Caco-2 (cell line): ENCODE results near the gene OLFM2. TPM values are rescaled to one million over a fixed set of nuclear protein-coding genes. Genes with fewer than 3 reads are reported as not detected.
A peak's percentile ranks its signal among the peaks of the same experiment; 100 is the strongest.

Source experiments
- BruUV-seq: library from RNA; stranded (reverse); fragments of 400-500 nt; replicated peaks from 2 replicates; lab custom pipeline; 2021; lab: Mats Ljungman, UMichigan
- CTCF ChIA-PET: fragments of 300-600 bp; sonication (Branson Sonifier 250); formaldehyde crosslinking; loops from one replicate; lab custom pipeline; 2022; ENCODE audit warnings: antibody characterized with exemption; lab: Charles Lee
- POLR2A ChIA-PET: fragments of 300-600 bp; sonication (Branson Sonifier 250); formaldehyde crosslinking; loops from one replicate; lab custom pipeline; 2022; ENCODE audit warnings: antibody characterized with exemption; lab: Charles Lee
- DNase-seq, 2 experiments: peaks; one replicate each; pipeline versions ENCODE4 v3.0.0 to v3.0.0-alpha.2; 2020 to 2022
- H3K27me3 ChIP-seq: replicated peaks from 2 replicates; pipeline ENCODE4 v1.6.0; 2011; ENCODE audit warnings: low read length; ENCODE audit not compliant: control insufficient read depth, insufficient read depth
- H3K36me3 ChIP-seq: 2 replicates; pipeline ENCODE4 v1.5.1; 2011; ENCODE audit warnings: low read length; ENCODE audit not compliant: control insufficient read depth, insufficient read depth
- H3K4me1 ChIP-seq: fragments of 250-450 bp; sonication (Bioruptor Pico); 2 replicates; pipeline ENCODE4 v1.5.1; 2020; ENCODE audit warnings: mild to moderate bottlenecking
- H3K4me3 ChIP-seq: 2 replicates; pipeline ENCODE4 v1.5.1; 2011; ENCODE audit warnings: low read depth, mild to moderate bottlenecking, control low read depth, low read length
- H3K9me3 ChIP-seq: fragments of 250-450 bp; sonication (Bioruptor Pico); 2 replicates; pipeline ENCODE4 v1.5.1; 2020; ENCODE audit warnings: mild to moderate bottlenecking, moderate library complexity
- H3K27ac Mint-ChIP-seq: one replicate; pipeline ENCODE4 v1.8.0; 2022; ENCODE audit warnings: mixed read lengths; ENCODE audit not compliant: unreplicated experiment
- H3K27me3 Mint-ChIP-seq: one replicate; pipeline ENCODE4 v1.8.0; 2022; ENCODE audit warnings: mixed read lengths; ENCODE audit not compliant: insufficient read depth, unreplicated experiment
- H3K36me3 Mint-ChIP-seq: one replicate; pipeline ENCODE4 v1.8.0; 2022; ENCODE audit warnings: mild to moderate bottlenecking, mixed read lengths; ENCODE audit not compliant: insufficient read depth, unreplicated experiment
- H3K4me1 Mint-ChIP-seq: one replicate; pipeline ENCODE4 v1.8.0; 2022; ENCODE audit warnings: low read depth, mixed read lengths; ENCODE audit not compliant: unreplicated experiment
- H3K4me3 Mint-ChIP-seq: one replicate; pipeline ENCODE4 v1.8.0; 2022; ENCODE audit warnings: mild to moderate bottlenecking, moderate library complexity, mixed read lengths; ENCODE audit not compliant: unreplicated experiment
- H3K9me3 Mint-ChIP-seq: one replicate; pipeline ENCODE4 v1.8.0; 2022; ENCODE audit warnings: mixed read lengths; ENCODE audit not compliant: unreplicated experiment
- intact Hi-C: fragments of 100-400 bp; cut with micrococcal nuclease; formaldehyde crosslinking; loops from one replicate; pipeline ENCODE4 v1.10.0; 2022; ENCODE audit not compliant: unreplicated experiment
- total RNA-seq: library from RNA; stranded (reverse); gene quantifications from 2 replicates; pipeline ENCODE4 v1.2.3, GENCODE V29; 2022
- TF ChIP-seq, protein P1 (sequence below), 2 experiments: fragments of 200-600 bp in 1 of 2; IDR thresholded peaks; 1 replicate in 1 of 2; 2 replicates in 1 of 2; pipeline versions ENCODE4 v1.5.1 to v1.8.0; 2011 to 2022; ENCODE audit warnings: antibody characterized with exemption in 1 of 2, control low read depth in 1 of 2, inconsistent platforms in 1 of 2, low read depth in 1 of 2, low read length in 1 of 2, mild to moderate bottlenecking in 1 of 2, moderate library complexity in 1 of 2; ENCODE audit not compliant: insufficient read depth in 1 of 2, severe bottlenecking in 1 of 2, unreplicated experiment in 1 of 2

OLFM2 gene
- total RNA-seq, 1 experiment from 2014 or later: 0.34 TPM

DNA sequence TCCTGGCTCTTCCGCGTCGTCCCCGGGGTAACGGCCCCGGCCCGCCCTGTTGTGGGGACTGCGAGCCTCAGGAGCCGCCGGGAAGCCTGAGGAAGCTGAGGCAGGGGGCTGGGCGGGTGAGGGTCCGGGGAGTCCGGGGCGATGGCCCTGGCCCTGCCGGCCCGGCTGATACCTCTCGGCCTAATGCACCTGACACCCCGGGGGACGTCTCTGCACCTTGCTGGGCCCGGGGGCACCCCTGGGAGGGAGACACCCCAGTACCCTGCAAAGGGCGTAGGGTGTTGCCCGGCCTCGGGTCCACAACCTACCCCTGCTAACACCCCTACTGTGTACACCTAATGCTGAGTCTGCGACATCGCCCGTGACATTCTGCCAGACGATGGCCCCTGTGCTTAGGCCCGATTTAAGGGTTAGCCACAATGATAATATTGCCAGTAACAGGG lies 100.8 kb downstream of the OLFM2 start:
- H3K36me3 ChIP-seq: peaks cover 6% of the 10 kb centered on the region
- no peaks in the 10 kb centered on the region for H3K9me3 ChIP-seq
- Mint-ChIP-seq H3K9me3 (no peaks in the 10 kb centered on the region), H3K36me3 (peaks cover 19% of the 10 kb centered on the region), H3K27me3 (no peaks in the 10 kb centered on the region), H3K4me1 (no peaks in the 10 kb centered on the region), H3K27ac (no peak overlapping the region), H3K4me3 (peak overlapping the region; percentile 84)
- DNase-seq: no peak
- CTCF ChIA-PET: interaction anchor here (0.6 kb wide), 1 partner anchor 70 kb away, joined by 5 read pairs; no protein-coding TSS in a partner anchor
- intact Hi-C loops: loop anchor here (1.0 kb wide), 1 partner anchor 16 kb away; the partner anchor contains the start of gene FBXL12
- BruUV-seq: TSS peak; percentile 17
- no peaks in the 10 kb centered on the region for H3K27me3 ChIP-seq
- peak overlapping the region; percentile 95 for H3K4me3 ChIP-seq
- no peaks in the 10 kb centered on the region; the same call in 1 of the 2 replicates for H3K4me1 ChIP-seq
- TF ChIP-seq, protein P1, sequence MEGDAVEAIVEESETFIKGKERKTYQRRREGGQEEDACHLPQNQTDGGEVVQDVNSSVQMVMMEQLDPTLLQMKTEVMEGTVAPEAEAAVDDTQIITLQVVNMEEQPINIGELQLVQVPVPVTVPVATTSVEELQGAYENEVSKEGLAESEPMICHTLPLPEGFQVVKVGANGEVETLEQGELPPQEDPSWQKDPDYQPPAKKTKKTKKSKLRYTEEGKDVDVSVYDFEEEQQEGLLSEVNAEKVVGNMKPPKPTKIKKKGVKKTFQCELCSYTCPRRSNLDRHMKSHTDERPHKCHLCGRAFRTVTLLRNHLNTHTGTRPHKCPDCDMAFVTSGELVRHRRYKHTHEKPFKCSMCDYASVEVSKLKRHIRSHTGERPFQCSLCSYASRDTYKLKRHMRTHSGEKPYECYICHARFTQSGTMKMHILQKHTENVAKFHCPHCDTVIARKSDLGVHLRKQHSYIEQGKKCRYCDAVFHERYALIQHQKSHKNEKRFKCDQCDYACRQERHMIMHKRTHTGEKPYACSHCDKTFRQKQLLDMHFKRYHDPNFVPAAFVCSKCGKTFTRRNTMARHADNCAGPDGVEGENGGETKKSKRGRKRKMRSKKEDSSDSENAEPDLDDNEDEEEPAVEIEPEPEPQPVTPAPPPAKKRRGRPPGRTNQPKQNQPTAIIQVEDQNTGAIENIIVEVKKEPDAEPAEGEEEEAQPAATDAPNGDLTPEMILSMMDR (IDR thresholded peaks at IDR 0.05; ENCODE audit: insufficient read depth in 1 of 2, low read depth in 1 of 2, low read length in 1 of 2, severe bottlenecking in 1 of 2, unreplicated experiment in 1 of 2): no peak
- POLR2A ChIA-PET: interaction anchor here (0.7 kb wide), 1 partner anchor 25 kb away, joined by 6 read pairs; no protein-coding TSS in a partner anchor

DNA sequence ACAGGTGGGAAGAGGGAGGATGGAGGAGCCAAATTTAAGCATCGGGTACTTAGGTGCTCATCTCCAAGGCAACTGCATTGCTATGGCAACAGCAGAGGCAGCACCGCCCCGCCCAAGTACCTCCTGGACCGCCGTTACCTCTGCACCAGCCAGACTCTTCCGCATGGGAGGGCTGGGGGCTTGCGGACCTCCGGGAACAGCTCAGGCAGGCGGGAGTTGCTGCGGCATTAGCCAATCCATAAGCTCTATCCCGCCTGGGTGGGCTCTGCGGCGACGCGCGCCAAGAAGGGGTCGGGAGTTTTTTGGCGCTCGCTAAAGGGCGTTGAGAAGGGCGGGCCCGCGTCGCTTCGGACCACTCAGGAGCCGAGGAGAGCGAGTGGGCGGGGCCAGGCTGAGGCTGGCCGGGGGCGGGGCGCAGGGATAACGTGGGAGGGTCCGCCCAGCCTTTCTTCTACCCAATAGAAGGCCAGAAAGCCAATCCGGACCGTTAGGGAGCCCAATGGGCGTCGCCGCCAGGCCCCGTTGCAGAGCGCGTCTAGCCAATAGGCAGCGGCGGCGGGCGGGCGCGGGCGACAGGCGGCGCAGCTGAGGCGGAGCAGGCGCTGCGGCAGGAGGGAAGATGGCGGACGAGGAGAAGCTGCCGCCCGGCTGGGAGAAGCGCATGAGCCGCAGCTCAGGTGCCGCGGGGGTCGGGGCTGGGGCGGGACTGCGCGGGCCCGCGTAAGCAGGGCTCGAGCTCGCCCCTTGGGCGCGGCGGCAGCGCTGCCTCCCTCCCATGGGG lies 101.4 kb downstream of the OLFM2 start, which contains the start of gene PIN1:
Gene PIN1 (plus strand): TSS at position 593 of the 781 bp plus-strand sequence. CDS start 27 bp downstream, at position 620.
- H3K4me1 ChIP-seq: no peaks in the 10 kb centered on the region; the same call in 1 of the 2 replicates
- Mint-ChIP-seq H3K27ac (peak within 1 kb of the TSS; percentile 83), H3K4me1 (no peaks in the 10 kb centered on the region), H3K9me3 (no peaks in the 10 kb centered on the region), H3K4me3 (peak within 1 kb of the TSS; percentile 84), H3K27me3 (no peaks in the 10 kb centered on the region), H3K36me3 (peaks cover 24% of the 10 kb centered on the region)
- peak; percentile 98 for DNase-seq
- H3K27me3 ChIP-seq: no peaks in the 10 kb centered on the region
- ChIA-PET POLR2A (interaction anchor here (0.7 kb wide), 1 partner anchor 24 kb away, joined by 6 read pairs; no protein-coding TSS in a partner anchor), CTCF (interaction anchor here (0.6 kb wide), 1 partner anchor 71 kb away, joined by 5 read pairs; no protein-coding TSS in a partner anchor)
- H3K9me3 ChIP-seq: no peaks in the 10 kb centered on the region
- H3K36me3 ChIP-seq: peaks cover 6% of the 10 kb centered on the region
- H3K4me3 ChIP-seq: peak within 1 kb of the TSS; percentile 95
- BruUV-seq: no TSS peak
- intact Hi-C loops: loop anchor here (1.0 kb wide), 1 partner anchor 16 kb away; the partner anchor contains the start of gene FBXL12
- TF ChIP-seq, protein P1 (IDR thresholded peaks at IDR 0.05; ENCODE audit: insufficient read depth in 1 of 2, low read depth in 1 of 2, low read length in 1 of 2, severe bottlenecking in 1 of 2, unreplicated experiment in 1 of 2): peak; percentile 30 to 40

DNA sequence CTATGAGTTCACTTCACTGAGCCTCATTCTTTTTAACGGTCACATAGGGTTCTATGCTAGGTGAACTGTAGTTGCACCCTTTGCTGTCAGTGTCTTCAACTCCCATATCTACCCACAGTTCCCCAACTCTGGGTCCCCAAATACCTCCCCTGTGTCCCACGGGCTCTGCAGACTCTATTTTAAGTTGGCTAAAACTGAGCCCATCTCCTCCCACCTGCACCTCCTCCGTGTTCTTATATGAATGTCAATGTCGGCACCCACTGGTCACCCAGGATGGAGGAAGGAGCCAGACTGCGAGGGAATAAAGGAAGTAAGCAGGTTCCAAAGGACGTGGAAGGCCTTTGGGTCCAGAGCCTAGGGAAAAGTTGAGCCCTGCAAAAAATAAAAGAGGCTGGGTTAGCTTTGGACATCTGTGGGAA lies 102.0 kb downstream of the OLFM2 start:
- intact Hi-C loops: no loop called here
- Histone ChIP-seq H3K27me3 (no peaks in the 10 kb centered on the region), H3K36me3 (peaks cover 6% of the 10 kb centered on the region), H3K9me3 (no peaks in the 10 kb centered on the region), H3K4me3 (peak overlapping the region; percentile 95), H3K4me1 (no peaks in the 10 kb centered on the region; the same call in 1 of the 2 replicates)
- H3K4me1 Mint-ChIP-seq: no peaks in the 10 kb centered on the region
- peak overlapping the region; percentile 83 for H3K27ac Mint-ChIP-seq
- H3K27me3 Mint-ChIP-seq: no peaks in the 10 kb centered on the region
- POLR2A ChIA-PET: no interaction called here
- CTCF ChIA-PET: no interaction called here
- H3K36me3 Mint-ChIP-seq: peaks cover 24% of the 10 kb centered on the region
- DNase-seq: no peak
- no peaks in the 10 kb centered on the region for H3K9me3 Mint-ChIP-seq
- no TSS peak for BruUV-seq
- TF ChIP-seq, protein P1 (IDR thresholded peaks at IDR 0.05; ENCODE audit: insufficient read depth in 1 of 2, low read depth in 1 of 2, low read length in 1 of 2, severe bottlenecking in 1 of 2, unreplicated experiment in 1 of 2): no peak
- peak overlapping the region; percentile 84 for H3K4me3 Mint-ChIP-seq
